GM06990 (cell line): Measurements from ENCODE around the gene NUP37.
"Not testable (repeated sequence)": the region's sequence is repeated elsewhere in the genome, so short reads cannot be mapped to it uniquely, and the experiment has no call there.

ENCODE experiments used
- DNase-seq: peaks from one replicate; pipeline ENCODE4 v3.0.0-alpha.2; 2011; ENCODE audit not compliant: insufficient read length; ENCODE audit errors: extremely low read depth
- H3K27me3 ChIP-seq: replicated peaks from 2 replicates; pipeline ENCODE4 v1.6.0; 2011; ENCODE audit warnings: low read length; ENCODE audit not compliant: control insufficient read depth, insufficient read depth
- H3K36me3 ChIP-seq: 2 replicates; pipeline ENCODE4 v1.5.1; 2011; ENCODE audit warnings: low read length; ENCODE audit not compliant: control insufficient read depth, insufficient read depth
- H3K4me3 ChIP-seq: replicated peaks from 2 replicates; pipeline ENCODE4 v1.5.1; 2011; ENCODE audit warnings: low read depth, mild to moderate bottlenecking, control low read depth, low read length
- CTCF ChIP-seq: IDR thresholded peaks from 2 replicates; pipeline ENCODE4 v1.5.1; 2011; ENCODE audit warnings: low read length, control low read depth, mild to moderate bottlenecking, inconsistent platforms; ENCODE audit not compliant: insufficient read depth, poor library complexity, severe bottlenecking

NUP37 gene

GRCh38 chr12:102119674-102120563 lies at the start of gene NUP37, which contains the start of gene PARPBP:
Gene NUP37 (minus strand): TSS chr12:102120114. CDS start chr12:102118518, 1,596 bp downstream.
Gene PARPBP (plus strand): TSS chr12:102120183. CDS start chr12:102123889, 3,706 bp downstream.
- peak; percentile 95 for DNase-seq
- Histone ChIP-seq H3K27me3 (no peaks in the 10 kb centered on the region), H3K36me3 (no peaks in the 10 kb centered on the region), H3K4me3 (peak within 1 kb of the TSS; percentile 96)
- no peak for TF ChIP-seq CTCF

GRCh38 chr12:102167821-102168604 lies 48.1 kb upstream of the NUP37 start:
- Histone ChIP-seq H3K36me3 (no peaks in the 10 kb centered on the region), H3K4me3 (no peak overlapping the region), H3K27me3 (no peaks in the 10 kb centered on the region)
- no peak for TF ChIP-seq CTCF
- peak; percentile 7 for DNase-seq

GRCh38 chr12:102163383-102163782 lies 43.5 kb upstream of the NUP37 start:
- no peak for TF ChIP-seq CTCF
- Histone ChIP-seq H3K27me3 (no peaks in the 10 kb centered on the region), H3K4me3 (no peak overlapping the region), H3K36me3 (no peaks in the 10 kb centered on the region)
- no peak for DNase-seq

GRCh38 chr12:102155206-102155605 lies 35.3 kb upstream of the NUP37 start:
- not testable (repeated sequence) for DNase-seq, H3K36me3 ChIP-seq, H3K27me3 ChIP-seq, H3K4me3 ChIP-seq

GRCh38 chr12:102147062-102147587 lies 27.2 kb upstream of the NUP37 start:
- not testable (repeated sequence) for H3K36me3 ChIP-seq, H3K4me3 ChIP-seq, DNase-seq, H3K27me3 ChIP-seq

GRCh38 chr12:102144221-102144620 lies 24.3 kb upstream of the NUP37 start:
- no peak for DNase-seq
- no peaks in the 10 kb centered on the region for H3K27me3 ChIP-seq
- H3K36me3 ChIP-seq, result no peaks in the 10 kb centered on the region
- no peak overlapping the region for H3K4me3 ChIP-seq
- no peak for TF ChIP-seq CTCF

- not testable (repeated sequence) for H3K4me3 ChIP-seq, H3K27me3 ChIP-seq, H3K36me3 ChIP-seq, DNase-seq
These were observed 23.0 kb upstream of the NUP37 start for GRCh38 chr12:102142866-102143373.

- H3K27me3 ChIP-seq, DNase-seq, H3K4me3 ChIP-seq, H3K36me3 ChIP-seq: not testable (repeated sequence)
These were observed 17.7 kb upstream of the NUP37 start for GRCh38 chr12:102137619-102138018.

GRCh38 chr12:102131442-102131841 lies 11.5 kb upstream of the NUP37 start:
- not testable (repeated sequence) for H3K4me3 ChIP-seq, H3K27me3 ChIP-seq, DNase-seq, H3K36me3 ChIP-seq
